Stimulated activated CD4-positive, alpha-beta T cell treated with anti-CD3 and anti-CD28 coated beads, Interleukin-1b, Interleukin-23, amount 100 ng/mL, for 4 hours (primary cell): ENCODE results near the gene OIT3.

ENCODE experiments used
- DNase-seq, 2 donors: peaks; one replicate each; pipeline ENCODE4 v3.0.0-alpha.2; 2020; ENCODE audit warnings: low read depth in 2 of 2

OIT3 gene

DNA sequence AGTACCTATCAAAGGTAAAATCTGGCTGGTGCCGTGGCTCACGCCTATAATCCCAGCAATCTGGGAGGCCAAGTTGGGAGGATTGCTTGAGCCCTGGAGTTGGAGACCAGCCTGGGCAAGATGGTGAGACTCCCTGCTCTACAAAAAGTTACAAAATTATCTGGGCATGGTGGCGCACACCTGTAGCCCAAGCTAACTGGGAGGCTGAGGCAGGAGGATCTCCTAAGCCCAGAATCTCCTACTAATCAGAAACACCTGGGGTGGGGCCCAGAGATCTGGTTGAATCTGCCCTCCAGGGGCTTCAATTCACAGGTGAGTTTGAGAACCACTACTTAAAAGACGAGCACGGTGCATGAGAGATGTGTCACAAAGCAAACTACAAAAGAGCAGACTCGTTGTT is 58.6 kb downstream of the OIT3 start:
- no peak for DNase-seq

DNA sequence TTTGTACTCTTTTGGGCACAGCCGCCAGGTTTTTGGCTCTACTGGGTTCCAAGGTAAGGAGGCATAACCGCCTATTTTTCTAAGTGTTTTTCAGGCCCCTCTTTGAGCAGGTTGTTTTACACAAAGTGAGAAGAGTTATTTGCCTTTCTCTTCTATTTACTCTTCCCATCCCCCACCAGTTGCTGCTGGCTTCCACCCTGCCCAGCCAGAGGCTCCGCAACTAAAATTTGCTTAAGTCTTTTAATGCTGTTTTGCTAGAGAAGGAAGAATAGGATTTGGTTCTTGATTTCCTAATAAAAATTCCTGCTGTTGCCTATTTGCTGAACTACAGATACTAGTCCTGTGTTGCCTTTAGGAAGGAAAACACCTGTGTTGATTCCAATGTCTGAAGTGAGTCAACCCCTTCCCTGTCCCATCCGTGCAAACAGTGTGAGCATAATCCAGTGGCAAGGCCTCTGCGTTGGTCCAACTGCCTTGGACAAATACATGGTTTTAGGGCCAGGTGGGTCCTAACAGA is 59.2 kb downstream of the OIT3 start:
- DNase-seq, result no peak

DNA sequence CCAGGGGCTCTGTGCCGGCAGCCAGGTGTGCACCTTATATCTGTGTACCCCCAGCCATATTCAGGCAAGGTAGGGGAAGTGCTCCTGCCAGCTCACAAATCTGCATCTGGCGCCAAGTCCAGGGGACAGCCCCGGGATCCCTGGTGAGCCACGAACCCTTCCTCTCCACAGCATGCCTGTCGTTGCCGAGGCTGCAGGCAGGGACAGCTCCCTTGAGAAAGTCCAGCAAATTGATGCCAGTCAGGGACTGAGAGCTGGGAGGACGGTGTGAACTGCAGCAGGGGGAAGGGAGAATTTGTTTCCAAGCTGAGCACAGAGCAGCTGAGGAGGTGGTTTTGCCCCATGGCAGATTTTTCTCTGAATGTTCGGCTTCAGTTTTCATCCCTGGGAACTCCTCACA is 60.1 kb downstream of the OIT3 start:
- DNase-seq, result no peak

DNA sequence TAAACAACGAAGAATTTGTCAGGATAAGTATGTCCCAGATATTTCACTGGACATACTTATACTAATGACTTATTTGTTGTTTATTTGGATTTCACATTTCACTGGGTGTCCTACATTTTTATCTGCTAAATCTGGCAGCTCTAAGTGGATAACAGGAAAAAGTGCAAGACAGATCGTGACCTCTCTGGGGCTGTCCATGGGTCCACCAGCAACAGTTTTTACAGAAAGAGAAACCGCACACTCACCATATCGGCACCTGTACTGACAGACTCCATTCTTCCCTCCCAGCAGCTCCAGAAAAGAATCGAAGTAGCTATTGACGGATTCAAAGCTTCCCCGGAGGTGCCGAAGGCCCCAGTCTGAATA is 60.7 kb downstream of the OIT3 start:
- no peak for DNase-seq

DNA sequence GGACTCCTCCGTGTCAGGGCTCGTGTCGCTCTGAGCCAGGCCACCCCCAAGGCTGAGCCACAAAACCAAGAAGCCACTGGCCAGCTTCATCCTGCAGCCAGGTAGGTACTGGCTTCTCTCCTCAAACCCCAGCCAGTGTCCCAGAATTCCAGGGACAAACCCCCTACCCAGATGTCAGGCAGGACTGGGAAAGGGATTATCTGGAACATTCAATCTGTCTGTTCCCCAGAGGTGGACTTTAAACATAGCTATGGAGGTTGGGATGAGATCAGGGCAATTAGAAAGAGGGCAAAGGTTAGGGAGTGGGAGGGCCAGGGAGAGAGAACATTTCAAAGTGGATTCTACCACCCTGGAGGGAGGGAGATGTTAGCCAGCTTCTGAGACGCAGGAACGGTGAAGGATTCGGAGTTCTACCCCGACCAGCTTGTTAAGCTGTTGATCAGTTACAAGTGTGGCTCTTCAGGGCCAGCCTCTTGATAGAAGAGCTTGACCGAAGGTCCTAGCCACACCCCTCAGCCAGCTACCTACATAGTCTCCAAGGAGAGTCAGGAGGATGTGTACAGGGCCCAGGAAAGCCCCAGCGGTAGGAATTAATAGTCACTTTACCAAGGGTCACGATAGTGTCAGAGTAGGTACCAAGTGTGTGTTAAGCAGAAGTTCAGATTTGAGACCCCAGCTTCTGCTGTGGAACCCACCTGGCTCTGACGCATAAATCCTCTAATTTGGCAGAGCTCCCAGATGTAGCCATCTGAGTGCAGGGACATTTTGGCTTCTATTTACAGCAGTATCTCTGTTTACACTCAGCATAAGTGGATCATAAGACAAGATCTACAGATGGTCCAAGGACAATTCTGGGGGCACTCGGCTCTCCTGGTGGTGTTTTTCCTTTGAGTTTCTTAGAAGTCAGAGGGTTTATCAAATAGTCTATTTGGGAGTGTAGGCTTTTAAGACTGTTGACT is 61.3 kb downstream of the OIT3 start, which contains the start of gene PLA2G12B:
PLA2G12B (minus strand) TSS at position 211 of the 959 bp plus-strand sequence; CDS start at position 90, 121 bp downstream.
- DNase-seq, result no peak

DNA sequence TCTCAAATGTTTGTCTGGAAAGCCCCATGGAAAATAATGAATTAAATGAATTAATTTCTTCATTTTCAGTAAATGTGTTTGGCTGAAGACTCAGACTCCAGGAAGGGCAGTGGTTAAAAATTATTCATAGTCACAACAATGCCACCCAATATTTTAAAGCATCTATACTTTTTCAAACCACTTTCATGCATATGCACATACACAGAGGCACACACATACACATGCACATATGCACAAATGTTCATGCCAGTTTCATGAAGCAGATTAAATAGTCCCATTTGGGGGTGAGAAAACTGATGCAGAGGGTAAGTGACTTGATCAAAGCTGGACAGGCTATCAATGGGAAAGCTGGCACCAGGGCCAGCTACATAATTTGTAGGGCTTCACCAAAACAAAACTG is 62.5 kb downstream of the OIT3 start:
- no peak for DNase-seq

DNA sequence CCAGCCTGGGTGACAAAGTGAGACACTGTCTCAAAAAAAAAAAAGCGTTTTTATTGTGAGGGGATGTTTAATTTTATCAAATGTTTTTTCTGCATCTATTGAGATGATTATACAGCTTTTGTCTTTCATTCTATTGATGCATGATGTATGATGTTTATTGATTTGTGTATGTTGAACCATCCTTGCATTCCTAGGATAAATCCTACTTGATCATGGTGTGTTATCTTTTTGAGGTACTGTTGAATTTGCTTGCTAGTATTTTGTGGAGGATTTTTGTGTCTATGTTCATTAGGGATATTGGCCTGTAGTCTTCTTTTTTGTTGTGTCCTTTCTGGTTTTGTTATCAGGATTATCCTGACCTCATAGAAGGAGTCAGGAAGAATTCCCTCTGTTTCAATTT is 83.3 kb downstream of the OIT3 start:
- no peak for DNase-seq

DNA sequence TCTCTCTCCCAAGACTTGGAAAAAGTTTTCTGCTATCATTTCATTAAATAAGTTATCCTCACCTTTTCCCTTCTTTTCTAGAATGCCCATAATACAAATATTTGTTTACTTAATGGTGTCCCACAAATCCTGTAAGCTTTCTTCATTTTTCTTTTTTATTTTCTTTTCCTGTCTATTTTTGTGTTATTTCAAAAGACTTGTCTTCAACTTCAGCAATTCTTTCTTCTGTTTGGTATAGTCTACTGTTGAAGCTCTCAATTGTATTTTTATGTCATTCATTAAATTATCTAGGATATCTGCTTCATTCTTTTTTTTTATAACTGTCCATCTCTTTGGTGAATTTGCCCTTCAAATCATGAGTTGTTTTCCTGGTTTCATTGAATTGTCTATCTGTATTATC is 86.2 kb downstream of the OIT3 start:
- no peak for DNase-seq

DNA sequence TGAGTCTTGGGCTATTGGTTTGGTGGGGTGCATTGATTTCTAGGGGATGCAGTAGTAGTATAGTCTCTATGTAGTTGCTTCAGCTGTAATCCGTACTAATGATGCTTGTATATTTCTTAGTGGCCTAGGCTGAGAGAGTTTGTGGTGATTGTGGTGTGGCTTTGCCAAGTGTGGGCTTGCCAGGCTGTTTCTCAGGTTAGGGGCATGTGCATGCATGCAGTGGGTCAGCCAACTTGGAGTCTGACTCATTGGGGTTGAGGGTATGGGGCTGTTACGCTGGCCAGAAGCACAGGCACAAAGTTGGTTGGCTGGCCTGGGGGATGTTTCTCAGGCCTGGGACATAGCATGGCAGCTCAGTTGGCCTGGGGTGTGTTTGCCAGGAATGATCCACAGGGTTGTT is 86.8 kb downstream of the OIT3 start:
- no peak for DNase-seq

DNA sequence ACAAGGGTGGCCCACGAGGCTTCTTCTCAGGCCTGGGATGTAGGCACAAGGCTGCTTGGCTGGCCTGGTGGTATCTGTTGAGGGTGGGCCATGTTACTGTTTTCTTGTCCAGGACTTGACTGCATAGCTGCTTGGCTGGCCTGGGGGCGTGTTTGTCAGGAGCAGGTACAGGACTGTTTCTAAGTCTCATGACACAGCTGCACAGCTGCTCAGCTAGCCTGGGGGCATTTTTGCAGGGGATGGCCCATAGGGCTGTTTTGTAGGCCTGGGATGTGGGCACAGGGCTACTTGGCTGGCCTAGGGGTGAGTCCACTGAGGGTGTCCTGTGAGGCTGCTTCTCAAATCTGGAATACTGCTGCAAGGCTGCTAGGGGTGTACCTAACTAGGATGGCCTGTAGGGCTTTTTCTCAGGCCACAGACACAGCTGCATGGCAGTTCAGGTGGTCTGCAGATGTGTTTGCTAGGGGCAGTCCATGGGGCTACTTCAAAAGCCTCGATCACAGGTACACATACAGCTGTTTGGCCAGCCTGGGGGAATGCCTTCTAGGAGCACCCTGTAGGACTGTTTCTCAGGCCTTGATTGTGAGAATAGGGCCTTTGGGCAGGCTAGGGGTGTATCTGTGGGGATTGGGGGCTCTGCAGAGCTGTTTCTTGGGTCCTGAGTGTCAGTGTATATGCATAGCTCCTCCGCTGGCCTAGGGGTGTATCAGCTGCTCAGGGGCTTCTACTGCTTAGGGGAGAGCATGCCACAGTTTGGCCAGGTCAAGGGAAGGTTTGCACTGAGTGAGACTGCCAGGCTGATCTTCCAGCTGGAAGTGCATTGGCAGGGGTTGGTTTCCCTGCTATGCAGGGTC is 87.7 kb downstream of the OIT3 start:
- no peak for DNase-seq

DNA sequence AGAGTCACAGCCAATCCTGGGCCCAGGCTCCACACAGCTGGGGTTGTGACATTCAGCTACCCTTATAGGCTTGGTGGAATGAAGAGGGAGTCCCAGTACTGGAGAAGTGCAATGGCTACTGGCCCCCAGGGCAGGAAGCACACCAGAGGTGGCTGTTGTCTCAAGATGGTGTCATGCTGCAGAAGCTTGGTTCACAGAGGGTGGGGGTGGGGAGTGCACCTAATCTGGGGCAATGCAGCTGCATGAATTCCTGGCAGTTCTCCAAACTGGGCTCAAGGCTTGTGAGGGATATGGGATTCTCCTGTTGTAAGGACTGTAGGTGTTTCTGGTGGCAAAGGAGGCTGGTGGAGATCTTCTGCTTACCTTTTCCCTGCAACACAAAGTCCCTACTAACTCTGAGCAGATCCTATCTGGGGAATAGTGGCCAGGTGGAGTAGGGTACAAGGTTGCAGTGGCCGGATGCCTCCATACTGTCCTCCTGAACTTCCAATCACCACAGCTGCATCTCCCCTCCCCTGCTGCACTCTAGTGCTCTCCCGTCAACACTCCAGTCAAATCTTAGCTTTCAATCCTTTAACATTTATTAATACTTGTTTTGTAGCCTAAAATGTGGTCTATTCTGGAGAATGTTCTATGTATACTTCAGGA is 88.5 kb downstream of the OIT3 start:
- DNase-seq, result no peak
